ENCODE results near the gene MBP.

DNA sequence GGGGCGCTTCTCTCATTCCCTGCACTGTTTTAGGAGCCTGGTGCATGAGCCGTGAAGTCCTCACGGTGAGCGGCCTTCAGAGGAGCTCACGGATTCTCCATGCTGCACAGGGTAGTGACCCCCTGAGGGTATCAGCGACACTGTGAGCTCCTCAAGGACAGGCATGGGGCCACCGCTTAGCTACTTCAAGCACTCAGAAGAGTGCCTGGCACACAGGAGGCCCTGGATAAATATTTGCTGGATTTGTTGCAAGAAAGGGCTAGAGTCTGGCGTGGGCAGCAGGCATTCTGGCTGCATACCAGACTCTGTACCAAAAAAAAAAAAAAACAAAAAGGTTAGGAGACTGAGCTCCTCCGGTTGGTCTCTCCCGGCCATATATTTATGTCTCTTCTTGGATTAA lies 5.7 kb upstream of the MBP start:
- TF ChIP-seq, protein P1, sequence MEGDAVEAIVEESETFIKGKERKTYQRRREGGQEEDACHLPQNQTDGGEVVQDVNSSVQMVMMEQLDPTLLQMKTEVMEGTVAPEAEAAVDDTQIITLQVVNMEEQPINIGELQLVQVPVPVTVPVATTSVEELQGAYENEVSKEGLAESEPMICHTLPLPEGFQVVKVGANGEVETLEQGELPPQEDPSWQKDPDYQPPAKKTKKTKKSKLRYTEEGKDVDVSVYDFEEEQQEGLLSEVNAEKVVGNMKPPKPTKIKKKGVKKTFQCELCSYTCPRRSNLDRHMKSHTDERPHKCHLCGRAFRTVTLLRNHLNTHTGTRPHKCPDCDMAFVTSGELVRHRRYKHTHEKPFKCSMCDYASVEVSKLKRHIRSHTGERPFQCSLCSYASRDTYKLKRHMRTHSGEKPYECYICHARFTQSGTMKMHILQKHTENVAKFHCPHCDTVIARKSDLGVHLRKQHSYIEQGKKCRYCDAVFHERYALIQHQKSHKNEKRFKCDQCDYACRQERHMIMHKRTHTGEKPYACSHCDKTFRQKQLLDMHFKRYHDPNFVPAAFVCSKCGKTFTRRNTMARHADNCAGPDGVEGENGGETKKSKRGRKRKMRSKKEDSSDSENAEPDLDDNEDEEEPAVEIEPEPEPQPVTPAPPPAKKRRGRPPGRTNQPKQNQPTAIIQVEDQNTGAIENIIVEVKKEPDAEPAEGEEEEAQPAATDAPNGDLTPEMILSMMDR (IDR thresholded peaks at IDR 0.05), result no peak
- TF ChIP-seq POLR2A (IDR thresholded peaks at IDR 0.05), result no peak
